ENCODE data around the gene VPS36. TPM values are rescaled to one million over a fixed set of nuclear protein-coding genes. Genes with fewer than 3 reads are reported as not detected.

Gene VPS36
- total RNA-seq, 2 donors from 2014 or later, result 35.3 to 44.6 TPM

GRCh38 chr13:52395704-52396103, 54.7 kb downstream of the VPS36 start:
- H3K27ac ChIP-seq, result no peak overlapping the region
- intact Hi-C loops (cut with DNase I), result no loop called here
- ATAC-seq, result no peak

GRCh38 chr13:52394586-52394985, 55.8 kb downstream of the VPS36 start:
- DNase-seq (no peak), ATAC-seq (no peak)
- intact Hi-C loops (cut with DNase I), result no loop called here
- TF ChIP-seq POLR2A (IDR thresholded peaks at IDR 0.05), result no peak
- no peak for TF ChIP-seq CTCF (IDR thresholded peaks at IDR 0.05)
- no peak overlapping the region for H3K27ac ChIP-seq
- 68 to 76% methylated on average over 2 of the region's 2 CpGs for WGBS, 2 donors
- H3K36me3 ChIP-seq (replicated peaks in 1 of 2; ENCODE audit: insufficient read depth in 1 of 2, low read depth in 2 of 2), result no peaks in the 10 kb centered on the region
- no peaks in the 10 kb centered on the region for H3K27me3 ChIP-seq
- H3K9me3 ChIP-seq, result no peaks in the 10 kb centered on the region
- H3K4me3 ChIP-seq, result no peak overlapping the region
- H3K4me1 ChIP-seq, result no peaks in the 10 kb centered on the region

More at GRCh38 chr13:52395704-52396103, 54.7 kb downstream of the VPS36 start:
- DNase-seq, result no peak
- Histone ChIP-seq H3K9me3 (no peaks in the 10 kb centered on the region), H3K27me3 (no peaks in the 10 kb centered on the region), H3K4me1 (no peaks in the 10 kb centered on the region), H3K36me3 (replicated peaks in 1 of 2; ENCODE audit: insufficient read depth in 1 of 2, low read depth in 2 of 2) (no peaks in the 10 kb centered on the region), H3K4me3 (no peak overlapping the region)
- TF ChIP-seq POLR2A (IDR thresholded peaks at IDR 0.05) (no peak), CTCF (IDR thresholded peaks at IDR 0.05) (no peak)
- WGBS, 2 donors, result 74 to 87% methylated on average over 4 of the region's 4 CpGs

- 80% methylated on average over 8 of the region's 8 CpGs for WGBS, 2 donors
- no peak overlapping the region for H3K4me3 ChIP-seq
- H3K27me3 ChIP-seq, result no peaks in the 10 kb centered on the region
- H3K27ac ChIP-seq, result no peak overlapping the region
- ATAC-seq (no peak), DNase-seq (no peak)
- TF ChIP-seq POLR2A (IDR thresholded peaks at IDR 0.05), result no peak
- no peaks in the 10 kb centered on the region for H3K9me3 ChIP-seq
- intact Hi-C loops (cut with DNase I), result no loop called here
- H3K4me1 ChIP-seq, result no peaks in the 10 kb centered on the region
- H3K36me3 ChIP-seq (replicated peaks in 1 of 2; ENCODE audit: insufficient read depth in 1 of 2, low read depth in 2 of 2), result no peaks in the 10 kb centered on the region
Observed at GRCh38 chr13:52393572-52394357, 56.7 kb downstream of the VPS36 start.

- TF ChIP-seq POLR2A (IDR thresholded peaks at IDR 0.05), result no peak
- no peak for TF ChIP-seq CTCF (IDR thresholded peaks at IDR 0.05)
- ATAC-seq (no peak), DNase-seq (no peak)
- no peak overlapping the region for H3K27ac ChIP-seq
- H3K4me1 ChIP-seq, result no peaks in the 10 kb centered on the region
- H3K9me3 ChIP-seq, result no peaks in the 10 kb centered on the region
- intact Hi-C loops (cut with DNase I), result no loop called here
- H3K4me3 ChIP-seq, result no peak overlapping the region
- no peaks in the 10 kb centered on the region for H3K36me3 ChIP-seq (replicated peaks in 1 of 2; ENCODE audit: insufficient read depth in 1 of 2, low read depth in 2 of 2)
- no peaks in the 10 kb centered on the region for H3K27me3 ChIP-seq
Observed at GRCh38 chr13:52387721-52388120, 62.7 kb downstream of the VPS36 start.

GRCh38 chr13:52385870-52386269, 64.6 kb downstream of the VPS36 start:
- WGBS, 2 donors, result 85 to 88% methylated on average over 4 of the region's 4 CpGs
- H3K4me3 ChIP-seq, result no peak overlapping the region
- no peaks in the 10 kb centered on the region for H3K4me1 ChIP-seq
- H3K27ac ChIP-seq, result no peak overlapping the region
- no peaks in the 10 kb centered on the region for H3K27me3 ChIP-seq
- no peaks in the 10 kb centered on the region for H3K36me3 ChIP-seq (replicated peaks in 1 of 2; ENCODE audit: insufficient read depth in 1 of 2, low read depth in 2 of 2)
- TF ChIP-seq CTCF (IDR thresholded peaks at IDR 0.05), result no peak
- no peak for TF ChIP-seq POLR2A (IDR thresholded peaks at IDR 0.05)
- no peak for DNase-seq
- intact Hi-C loops (cut with DNase I), result no loop called here
- no peaks in the 10 kb centered on the region for H3K9me3 ChIP-seq
- ATAC-seq, result no peak
